Kidney (tissue), 14 donors: Measurements from ENCODE around the gene NCKIPSD. TPM values are rescaled to one million over a fixed set of nuclear protein-coding genes. Genes with fewer than 3 reads are reported as not detected.

Source experiments
- DNase-seq, 5 donors: peaks; one replicate each; pipeline ENCODE4 v3.0.0-alpha.2; 2013 to 2020
- FAIRE-seq: peaks from 2 replicates; lab custom pipeline; 2012; peaks lifted over from hg19 to GRCh38; lab: Jason Lieb, UNC
- H3K27ac ChIP-seq, 2 donors: one replicate each; pipeline ENCODE4 v1.7.0; 2013; ENCODE audit warnings: low read depth in 2 of 2, low read length in 2 of 2, inconsistent platforms in 1 of 2
- H3K27me3 ChIP-seq: one replicate; pipeline ENCODE4 v1.7.1; 2013; ENCODE audit warnings: low read length, inconsistent platforms; ENCODE audit not compliant: control insufficient read depth, insufficient read depth
- H3K36me3 ChIP-seq, 3 donors: one replicate each; pipeline versions ENCODE4 v1.7.0 to v1.7.1; 2013; ENCODE audit warnings: low read length in 3 of 3, control low read depth in 1 of 3, inconsistent platforms in 1 of 3; ENCODE audit not compliant: insufficient read depth in 3 of 3, control insufficient read depth in 2 of 3
- H3K4me1 ChIP-seq, 3 donors: one replicate each; pipeline versions ENCODE4 v1.7.0 to v1.7.1; 2013; ENCODE audit warnings: low read length in 3 of 3, inconsistent platforms in 1 of 3, low read depth in 1 of 3; ENCODE audit not compliant: control insufficient read depth in 2 of 3, insufficient read depth in 2 of 3
- H3K4me3 ChIP-seq, 3 donors: one replicate each; pipeline versions ENCODE4 v1.7.0 to v1.8.1; 2013; ENCODE audit warnings: low read length in 3 of 3, control low read depth in 1 of 3, inconsistent platforms in 1 of 3
- H3K9ac ChIP-seq, 3 donors: one replicate each; pipeline versions ENCODE4 v1.7.0 to v1.7.1; 2013; ENCODE audit warnings: low read length in 3 of 3, control low read depth in 1 of 3, inconsistent platforms in 1 of 3
- H3K9me3 ChIP-seq, 3 donors: one replicate each; pipeline versions ENCODE4 v1.7.0 to v1.7.1; 2013; ENCODE audit warnings: low read length in 3 of 3, control low read depth in 1 of 3, inconsistent platforms in 1 of 3; ENCODE audit not compliant: control insufficient read depth in 2 of 3, insufficient read depth in 1 of 3
- intact Hi-C: fragments of 100-400 bp; cut with DNase I; formaldehyde crosslinking; loops from one replicate; pipeline ENCODE4 v1.11.1; 2022
- polyA plus RNA-seq: library from polyadenylated mRNA; stranded (reverse); fragments of 350-450 nt; fragmentation: Illumina TruSeq; extraction: RNeasy Lipid Tissue Mini Kit (QIAGEN cat#74804); gene quantifications from one replicate; pipeline ENCODE4 v1.2.3, GENCODE V29; 2014; ENCODE audit warnings: low read depth, low replicate concordance; ENCODE audit not compliant: insufficient read depth
- total RNA-seq: library from RNA; stranded (reverse); fragmentation: NEBNext Ultra II Directional; extraction: Animal tissue kit (Norgen Biotek cat#: 25700); gene quantifications from one replicate; pipeline ENCODE4 v1.2.1, GENCODE V29; 2021
- TF ChIP-seq, protein P1 (sequence below): IDR thresholded peaks from 3 replicates; pipeline ENCODE4 v1.5.1; 2012; ENCODE audit warnings: mild to moderate bottlenecking, moderate library complexity, borderline replicate concordance; ENCODE audit not compliant: insufficient read depth; ENCODE audit errors: extremely low read depth
- donor health status: control.
- donor health status: control.
- donor health status: control.
- donor health status: control.
- donor health status: control.
- donor health status: DM: yes; HTN: yes; CAD: no.
- donor health status: Normal renal cell carcinoma (clear cell type).

NCKIPSD gene
- total and polyA plus RNA-seq, 2 donors from 2014 or later = 24.0 to 31.2 TPM

DNA sequence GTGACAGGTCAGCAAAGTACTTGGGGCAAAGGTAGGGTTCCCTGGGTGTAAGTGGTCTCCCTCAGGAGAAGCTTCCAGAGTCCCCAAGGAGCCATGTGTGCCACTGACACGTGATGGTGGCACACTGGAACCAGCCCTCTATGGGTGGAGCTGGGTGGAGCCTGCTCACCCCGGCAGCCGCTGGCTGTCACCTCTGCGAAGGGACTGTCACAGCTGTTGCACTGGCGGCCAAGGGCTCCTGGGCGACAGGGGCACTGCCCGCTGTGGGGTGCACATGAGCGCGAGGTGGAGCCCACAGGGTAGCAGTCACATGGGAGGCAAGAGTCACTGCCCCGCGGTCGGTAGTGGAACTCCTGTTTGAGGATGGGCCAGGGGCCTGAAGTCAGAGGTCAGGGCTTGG lies 35.0 kb downstream of the NCKIPSD start:
- no peak for DNase-seq
- Histone ChIP-seq H3K9me3 (no peaks in the 10 kb centered on the region), H3K4me1 (peaks cover 0 to 3% (median 0%) of the 10 kb centered on the region in 3 donors), H3K27me3 (no peaks in the 10 kb centered on the region), H3K9ac (no peak overlapping the region), H3K27ac (no peak overlapping the region), H3K36me3 (no peaks in the 10 kb centered on the region), H3K4me3 (no peak overlapping the region)
- intact Hi-C loops = no loop called here
- TF ChIP-seq, protein P1, sequence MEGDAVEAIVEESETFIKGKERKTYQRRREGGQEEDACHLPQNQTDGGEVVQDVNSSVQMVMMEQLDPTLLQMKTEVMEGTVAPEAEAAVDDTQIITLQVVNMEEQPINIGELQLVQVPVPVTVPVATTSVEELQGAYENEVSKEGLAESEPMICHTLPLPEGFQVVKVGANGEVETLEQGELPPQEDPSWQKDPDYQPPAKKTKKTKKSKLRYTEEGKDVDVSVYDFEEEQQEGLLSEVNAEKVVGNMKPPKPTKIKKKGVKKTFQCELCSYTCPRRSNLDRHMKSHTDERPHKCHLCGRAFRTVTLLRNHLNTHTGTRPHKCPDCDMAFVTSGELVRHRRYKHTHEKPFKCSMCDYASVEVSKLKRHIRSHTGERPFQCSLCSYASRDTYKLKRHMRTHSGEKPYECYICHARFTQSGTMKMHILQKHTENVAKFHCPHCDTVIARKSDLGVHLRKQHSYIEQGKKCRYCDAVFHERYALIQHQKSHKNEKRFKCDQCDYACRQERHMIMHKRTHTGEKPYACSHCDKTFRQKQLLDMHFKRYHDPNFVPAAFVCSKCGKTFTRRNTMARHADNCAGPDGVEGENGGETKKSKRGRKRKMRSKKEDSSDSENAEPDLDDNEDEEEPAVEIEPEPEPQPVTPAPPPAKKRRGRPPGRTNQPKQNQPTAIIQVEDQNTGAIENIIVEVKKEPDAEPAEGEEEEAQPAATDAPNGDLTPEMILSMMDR = no peak
- FAIRE-seq = no peak

DNA sequence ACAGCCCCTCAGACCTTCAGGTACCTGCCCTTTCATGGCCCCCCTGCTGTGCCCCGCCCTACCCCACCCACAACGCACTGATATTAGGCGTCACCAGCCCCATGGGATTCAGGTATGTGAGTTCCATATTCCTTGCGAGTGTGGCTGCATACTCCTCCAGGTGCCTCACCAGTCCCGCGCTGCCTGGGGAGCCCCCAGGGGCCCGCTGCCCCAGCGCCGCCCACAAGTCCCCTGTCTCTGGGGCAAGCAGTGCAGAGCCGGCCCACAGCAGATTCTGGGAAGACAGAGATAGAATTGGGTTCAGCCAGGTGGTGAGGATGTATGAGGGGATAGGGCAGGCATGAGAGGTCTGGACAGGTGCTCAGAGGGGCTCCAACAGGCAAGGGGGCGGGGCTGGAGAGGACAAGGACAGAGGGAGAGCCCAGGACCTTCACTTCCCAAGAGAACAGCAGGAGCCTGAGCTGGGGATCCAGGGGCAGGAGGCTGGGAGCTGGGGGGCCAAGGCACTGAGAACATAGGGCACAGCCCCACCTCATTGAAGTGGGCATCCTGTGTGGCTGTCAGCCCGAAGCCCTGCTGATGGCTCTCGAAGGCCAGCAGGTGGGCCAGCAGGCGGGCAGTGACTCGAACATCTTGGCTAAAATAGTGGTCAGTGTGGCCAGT lies 37.4 kb downstream of the NCKIPSD start:
- DNase-seq (no peak), FAIRE-seq (no peak)
- intact Hi-C loops = no loop called here
- TF ChIP-seq, protein P1 = no peak
- H3K4me3 ChIP-seq = no peak overlapping the region
- no peaks in the 10 kb centered on the region for H3K36me3 ChIP-seq
- H3K9me3 ChIP-seq = no peaks in the 10 kb centered on the region
- no peaks in the 10 kb centered on the region for H3K4me1 ChIP-seq
- no peaks in the 10 kb centered on the region for H3K27me3 ChIP-seq
- no peak overlapping the region for H3K9ac ChIP-seq
- H3K27ac ChIP-seq = no peak overlapping the region

DNA sequence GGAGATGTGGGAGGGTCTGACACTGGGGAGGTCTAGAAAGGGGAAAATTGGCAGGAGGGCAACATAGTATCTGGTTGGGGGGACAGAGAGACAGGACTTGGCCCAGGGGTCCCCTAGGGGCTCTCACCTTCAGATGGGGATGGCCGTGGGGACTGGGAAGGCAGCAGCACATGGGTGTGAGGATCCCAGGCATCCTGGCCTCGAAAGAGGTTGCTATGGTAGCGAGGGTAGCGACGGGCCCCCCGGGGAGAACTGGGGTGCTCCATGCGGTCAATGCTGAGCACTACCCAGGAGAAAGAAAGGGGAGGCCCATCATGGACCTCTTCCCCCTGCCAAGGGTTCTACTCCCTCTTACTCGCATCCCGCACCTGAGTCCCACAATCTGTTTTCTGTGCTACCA lies 38.0 kb downstream of the NCKIPSD start:
- H3K9me3 ChIP-seq = no peaks in the 10 kb centered on the region
- DNase-seq (no peak), FAIRE-seq (no peak)

More for the DNA sequence above, 38.0 kb downstream of the NCKIPSD start:
- TF ChIP-seq, protein P1 = no peak
- H3K27ac ChIP-seq = no peak overlapping the region
- H3K27me3 ChIP-seq = no peaks in the 10 kb centered on the region
- H3K4me3 ChIP-seq = no peak overlapping the region
- H3K4me1 ChIP-seq = no peaks in the 10 kb centered on the region
- no peak overlapping the region for H3K9ac ChIP-seq
- intact Hi-C loops = no loop called here
- H3K36me3 ChIP-seq = no peaks in the 10 kb centered on the region
